ENCODE results near the gene POU3F3.

POU3F3 gene

DNA sequence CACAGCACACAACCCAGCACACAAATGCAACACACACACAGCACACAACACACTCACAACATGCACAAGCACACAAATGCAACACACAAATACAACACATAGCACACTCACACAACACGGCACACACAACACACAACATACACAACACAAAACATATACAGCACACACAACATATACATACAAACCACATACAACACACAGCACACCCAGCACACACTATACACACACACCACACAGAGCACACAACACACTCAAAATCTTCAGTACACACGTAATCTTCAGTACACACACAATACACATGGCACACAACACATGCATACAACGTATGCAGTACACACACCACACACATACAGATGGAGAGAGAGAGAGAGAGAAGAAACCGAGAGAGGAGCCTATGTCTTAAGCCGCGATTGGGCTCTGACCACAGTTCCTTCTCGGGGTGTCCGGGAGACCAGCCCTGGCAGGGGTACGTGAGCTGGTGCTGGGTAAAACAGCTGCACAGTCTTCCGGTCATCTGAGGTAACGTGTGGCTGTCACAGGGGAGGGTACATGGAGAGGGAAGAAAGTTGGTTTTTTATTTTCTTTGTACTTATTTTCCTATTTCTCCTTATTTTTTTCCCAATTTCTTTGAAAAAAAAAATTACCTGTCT lies 25.1 kb downstream of the POU3F3 start:
- no peak for DNase-seq

- DNase-seq = no peak
Observed at GRCh38 chr2:104880076-104880475, 26.2 kb downstream of the POU3F3 start.

DNA sequence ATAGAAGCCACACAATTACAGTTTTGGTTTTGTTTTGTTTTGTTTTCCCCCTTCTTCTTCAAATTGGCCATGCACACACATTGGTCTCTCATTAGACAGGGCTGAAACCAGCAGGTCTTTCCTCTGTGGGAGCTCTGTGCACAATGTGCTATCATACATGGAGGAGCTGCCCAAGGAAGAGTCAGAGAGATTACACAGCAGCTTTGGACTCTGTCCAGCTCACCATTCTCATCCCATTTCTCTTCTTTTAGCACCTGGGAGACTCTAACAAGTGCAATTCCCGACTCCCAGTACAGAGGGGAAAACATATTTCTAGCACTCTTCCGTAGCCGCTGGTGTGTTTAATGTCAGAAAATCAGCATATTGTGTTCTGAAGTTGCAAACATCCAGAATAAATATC lies 29.4 kb downstream of the POU3F3 start:
- no peak for DNase-seq

DNA sequence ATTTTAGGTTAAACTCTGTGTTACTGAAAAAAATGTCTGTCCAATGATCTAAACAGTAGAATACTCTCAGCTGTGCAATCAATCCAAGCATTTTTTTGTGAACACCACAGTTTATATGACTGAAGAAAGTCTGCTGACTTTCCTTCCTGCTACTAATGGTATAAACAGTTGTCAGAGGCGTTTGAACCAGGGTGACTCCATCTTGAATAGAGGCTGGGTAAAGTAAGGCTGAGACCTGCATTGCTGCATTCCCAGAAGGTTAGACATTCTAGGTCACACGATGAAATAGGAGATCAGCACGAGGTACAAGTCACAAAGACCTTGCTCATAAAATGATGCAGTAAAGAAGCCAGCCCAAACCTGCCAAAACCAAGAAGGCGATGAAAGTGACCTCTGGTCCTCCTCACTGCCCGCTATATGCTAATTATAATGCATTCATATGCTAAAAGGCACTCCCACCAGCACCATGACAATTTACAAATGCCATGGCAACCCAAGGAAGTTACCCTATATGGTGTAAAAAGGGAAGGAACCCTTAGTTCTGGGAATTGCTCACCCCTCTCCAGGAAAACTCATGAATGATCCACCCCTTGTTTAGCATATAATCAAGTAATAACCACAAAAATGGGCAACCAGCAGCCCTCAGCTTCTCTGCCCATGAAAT lies 31.3 kb downstream of the POU3F3 start:
- DNase-seq = no peak

DNA sequence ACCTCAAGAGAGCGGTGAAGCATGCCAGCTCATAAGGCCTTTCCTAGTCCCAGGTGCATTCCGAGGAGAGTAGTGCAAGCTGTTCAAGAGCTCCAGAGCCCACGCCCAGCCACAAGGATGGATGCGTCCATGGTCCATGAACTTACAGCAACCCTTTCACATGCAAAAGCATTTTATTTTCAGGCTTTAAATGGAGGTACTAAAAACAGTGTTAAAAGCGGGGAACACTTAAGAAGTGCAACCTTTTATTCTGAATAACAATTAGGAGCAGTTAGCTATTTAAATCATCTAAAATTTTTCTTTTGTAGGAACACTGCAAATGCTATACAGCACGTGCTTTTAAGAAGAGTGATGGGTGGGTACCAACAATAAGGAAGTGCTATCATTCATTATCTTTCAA lies 33.8 kb downstream of the POU3F3 start:
- no peak for DNase-seq

DNA sequence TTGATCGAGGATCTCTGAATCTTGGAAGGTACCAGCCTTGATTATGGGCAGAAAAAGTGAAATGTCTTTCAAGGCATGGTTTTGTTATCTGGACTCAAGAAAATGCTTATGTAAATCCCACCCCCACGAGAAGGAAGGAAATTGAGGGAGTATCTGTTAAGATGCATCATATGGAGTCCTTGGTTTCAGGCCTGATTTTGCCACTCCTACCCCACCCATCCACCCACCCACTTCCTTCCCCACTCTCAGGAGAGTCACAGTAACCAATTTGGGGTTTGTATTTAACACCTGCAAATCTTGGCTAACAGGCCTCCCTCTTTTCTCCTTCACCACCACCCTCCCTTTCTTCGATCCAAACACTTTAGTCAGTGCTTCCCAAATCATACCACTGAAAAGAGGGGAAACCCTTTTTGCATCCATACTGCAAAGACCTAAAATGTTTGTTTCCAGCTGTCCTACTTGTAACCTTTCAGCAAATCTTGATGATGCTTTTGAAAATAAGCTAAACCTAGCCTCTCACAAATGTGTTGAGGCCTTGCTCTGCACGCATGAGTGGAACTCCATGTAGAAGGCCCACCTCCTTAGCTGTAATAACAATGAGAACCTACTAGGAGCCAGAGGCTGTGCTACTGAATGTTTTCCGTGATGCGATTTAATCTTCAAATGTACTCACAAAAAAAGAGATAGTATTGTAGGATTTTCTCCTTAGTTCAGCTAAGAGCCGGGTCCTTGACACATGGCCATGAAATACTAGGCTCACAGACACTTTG lies 34.8 kb downstream of the POU3F3 start:
- DNase-seq = no peak

DNA sequence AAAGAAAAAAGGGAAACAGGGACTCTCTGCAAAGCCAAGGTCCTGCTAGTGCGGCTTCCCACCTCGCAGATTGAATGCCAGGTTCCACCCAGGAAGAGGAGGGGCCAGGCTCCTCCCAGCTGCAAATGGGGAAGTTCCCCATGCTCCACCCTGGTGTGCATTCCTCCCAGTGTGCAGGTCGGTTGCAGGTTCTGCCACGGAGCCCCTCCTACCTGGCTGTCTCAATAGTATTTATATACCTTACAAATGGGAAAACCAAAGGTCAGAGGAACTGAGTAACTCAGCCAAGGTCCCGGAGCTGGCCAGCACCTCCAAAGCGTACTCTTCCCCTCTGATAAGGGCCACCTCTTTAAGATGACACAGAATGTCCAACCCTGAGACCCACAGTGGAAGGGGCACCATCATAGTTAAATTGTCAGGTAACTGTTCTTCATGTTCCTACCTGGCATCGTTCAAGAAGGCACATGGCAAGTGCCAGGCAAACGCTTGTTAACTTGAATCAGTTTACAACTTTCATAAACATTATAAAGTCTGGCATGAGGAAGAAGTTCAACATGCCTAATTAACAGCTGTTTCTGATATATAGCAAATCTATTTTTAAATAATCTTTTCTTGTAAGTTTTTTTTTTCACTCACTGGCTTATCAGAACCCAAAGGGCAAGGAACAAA lies 35.5 kb downstream of the POU3F3 start:
- peak; percentile 38 for DNase-seq

- DNase-seq = no peak
Observed at GRCh38 chr2:104889960-104890684, 36.2 kb downstream of the POU3F3 start.

- DNase-seq = no peak
Observed at GRCh38 chr2:104890685-104891069, 36.8 kb downstream of the POU3F3 start.

- no peak for DNase-seq
Observed at GRCh38 chr2:104891145-104891544, 37.2 kb downstream of the POU3F3 start.

- no peak for DNase-seq
Observed at GRCh38 chr2:104896446-104896845, 42.5 kb downstream of the POU3F3 start.

- no peak for DNase-seq
Observed at GRCh38 chr2:104897515-104898184, 43.7 kb downstream of the POU3F3 start.

GRCh38 chr2:104900608-104901007 lies 46.7 kb downstream of the POU3F3 start:
- no peak for DNase-seq

- no peak for DNase-seq
Observed at GRCh38 chr2:104901037-104901881, 47.3 kb downstream of the POU3F3 start.

DNA sequence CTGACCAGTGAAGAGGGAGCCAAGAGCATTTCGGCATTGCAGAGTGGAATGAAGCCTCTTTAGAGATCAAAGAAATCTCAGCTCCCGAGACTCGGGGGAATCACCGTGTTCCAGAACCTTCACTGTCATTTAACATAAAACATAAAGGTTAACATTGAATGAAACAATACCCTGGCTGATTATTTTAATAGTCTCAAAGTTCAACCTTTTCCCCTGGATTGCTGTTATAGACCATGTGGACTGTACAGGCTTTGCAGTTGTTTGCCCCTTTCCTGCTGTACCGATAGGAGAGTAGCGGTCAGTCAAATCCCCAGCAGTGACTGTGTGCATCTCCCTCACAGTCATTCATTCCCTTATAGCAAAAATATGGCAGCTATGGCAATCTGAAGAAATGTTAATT lies 48.4 kb downstream of the POU3F3 start:
- no peak for DNase-seq
